Body of pancreas (tissue), 4 donors: ENCODE results near the gene AP1M1. TPM values are rescaled to one million over a fixed set of nuclear protein-coding genes. Genes with fewer than 3 reads are reported as not detected.

Source experiments
- ATAC-seq: fragments of 150-250 bp; one replicate; pipeline ENCODE4 v1.9.1; 2016
- DNase-seq, 4 donors: peaks; one replicate each; pipeline ENCODE4 v3.0.0-alpha.2; 2019
- H3K27ac ChIP-seq, 4 donors: fragments of 200-600 bp; sonication (generic); 1 replicate in 3 of 4; 2 replicates in 1 of 4; pipeline versions ENCODE4 v1.5.1 to v1.6.1; 2016 to 2019; ENCODE audit warnings: mild to moderate bottlenecking in 1 of 4, mixed read lengths in 1 of 4, moderate library complexity in 1 of 4
- H3K27me3 ChIP-seq, 2 donors: fragments of 200-600 bp; sonication (generic); one replicate each; pipeline ENCODE4 v1.6.0; 2016; ENCODE audit warnings: mild to moderate bottlenecking in 1 of 2
- H3K36me3 ChIP-seq, 2 donors: fragments of 200-600 bp; sonication (generic); replicated peaks in 1 of 2; 2 replicates each; pipeline ENCODE4 v1.5.1; 2016; ENCODE audit warnings: low read depth in 2 of 2; ENCODE audit not compliant: insufficient read depth in 1 of 2
- H3K4me1 ChIP-seq: fragments of 200-600 bp; sonication (generic); one replicate; pipeline ENCODE4 v1.6.0; 2016
- H3K4me3 ChIP-seq, 2 donors: fragments of 200-600 bp; sonication (generic); 1 replicate in 1 of 2; 2 replicates in 1 of 2; pipeline ENCODE4 v1.5.1; 2016 to 2019
- H3K9me3 ChIP-seq, 3 donors: fragments of 200-600 bp; sonication (generic); 1 replicate in 2 of 3; 2 replicates in 1 of 3; pipeline ENCODE4 v1.5.1; 2016
- POLR2A ChIP-seq, 3 donors: fragments of 450-650 bp; IDR thresholded peaks; one replicate each; pipeline ENCODE4 v1.6.1; 2016; ENCODE audit warnings: antibody characterized with exemption in 3 of 3, mild to moderate bottlenecking in 2 of 3
- WGBS, 2 donors: methylation state at CpG; one replicate each; pipeline ENCODE4 v1.1.5; 2017; 5-methylcytosine and 5-hydroxymethylcytosine counted together
- intact Hi-C: fragments of 100-400 bp; cut with DNase I; formaldehyde crosslinking; loops from one replicate; pipeline ENCODE4 v1.15.1; 2023
- total RNA-seq, 2 donors: library from RNA; depleted of rRNA; stranded (reverse); fragments of >200 nt; gene quantifications; one replicate each; pipeline ENCODE4 v1.1.0, GENCODE V29; 2016
- TF ChIP-seq, protein P1 (sequence below), 7 experiments: fragments of 450-650 bp in 4 of 7; fragments of 200-600 bp in 3 of 7; sonication (generic) in 3 of 7; IDR thresholded peaks; one replicate each; pipeline ENCODE4 v1.5.1; 2016 to 2019; ENCODE audit warnings: antibody characterized with exemption in 7 of 7

AP1M1 gene
- total RNA-seq, 2 donors from 2014 or later: 22.3 to 23.1 TPM

DNA sequence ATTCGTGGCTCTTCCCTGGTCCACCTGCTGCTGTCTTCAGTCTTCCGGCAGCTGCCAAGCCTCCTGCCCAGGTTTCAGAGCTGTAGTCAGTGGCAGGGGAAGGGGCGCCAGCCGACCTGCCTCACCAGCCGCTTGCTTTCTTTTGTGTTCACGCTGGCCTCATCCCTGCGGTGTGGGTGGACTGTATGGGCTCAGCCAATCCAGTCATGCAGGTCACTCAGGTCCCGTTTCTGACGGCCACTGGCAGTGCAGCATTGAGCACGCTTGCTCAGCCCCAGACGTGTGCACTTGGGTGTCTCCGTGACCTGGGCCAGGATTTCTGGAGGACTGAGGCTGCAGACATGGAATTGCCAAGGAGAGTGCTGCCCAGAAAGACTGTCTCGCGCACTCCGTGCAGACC lies 26.0 kb downstream of the AP1M1 start:
- H3K27ac ChIP-seq: no peak overlapping the region
- DNase-seq: no peak
- ATAC-seq: no peak
- H3K36me3 ChIP-seq: peaks cover 0 to 9% of the 10 kb centered on the region in 2 donors
- H3K4me3 ChIP-seq: no peak overlapping the region
- peaks cover 0 to 14% (median 0%) of the 10 kb centered on the region in 3 donors for H3K9me3 ChIP-seq
- intact Hi-C loops: no loop called here
- H3K4me1 ChIP-seq: no peaks in the 10 kb centered on the region
- TF ChIP-seq, protein P1, sequence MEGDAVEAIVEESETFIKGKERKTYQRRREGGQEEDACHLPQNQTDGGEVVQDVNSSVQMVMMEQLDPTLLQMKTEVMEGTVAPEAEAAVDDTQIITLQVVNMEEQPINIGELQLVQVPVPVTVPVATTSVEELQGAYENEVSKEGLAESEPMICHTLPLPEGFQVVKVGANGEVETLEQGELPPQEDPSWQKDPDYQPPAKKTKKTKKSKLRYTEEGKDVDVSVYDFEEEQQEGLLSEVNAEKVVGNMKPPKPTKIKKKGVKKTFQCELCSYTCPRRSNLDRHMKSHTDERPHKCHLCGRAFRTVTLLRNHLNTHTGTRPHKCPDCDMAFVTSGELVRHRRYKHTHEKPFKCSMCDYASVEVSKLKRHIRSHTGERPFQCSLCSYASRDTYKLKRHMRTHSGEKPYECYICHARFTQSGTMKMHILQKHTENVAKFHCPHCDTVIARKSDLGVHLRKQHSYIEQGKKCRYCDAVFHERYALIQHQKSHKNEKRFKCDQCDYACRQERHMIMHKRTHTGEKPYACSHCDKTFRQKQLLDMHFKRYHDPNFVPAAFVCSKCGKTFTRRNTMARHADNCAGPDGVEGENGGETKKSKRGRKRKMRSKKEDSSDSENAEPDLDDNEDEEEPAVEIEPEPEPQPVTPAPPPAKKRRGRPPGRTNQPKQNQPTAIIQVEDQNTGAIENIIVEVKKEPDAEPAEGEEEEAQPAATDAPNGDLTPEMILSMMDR (IDR thresholded peaks at IDR 0.05): no peak
- no peak for TF ChIP-seq POLR2A (IDR thresholded peaks at IDR 0.05)
- H3K27me3 ChIP-seq: no peaks in the 10 kb centered on the region
- 80 to 89% methylated on average over 11 to 15 of the region's 15 CpGs for WGBS, 2 donors

DNA sequence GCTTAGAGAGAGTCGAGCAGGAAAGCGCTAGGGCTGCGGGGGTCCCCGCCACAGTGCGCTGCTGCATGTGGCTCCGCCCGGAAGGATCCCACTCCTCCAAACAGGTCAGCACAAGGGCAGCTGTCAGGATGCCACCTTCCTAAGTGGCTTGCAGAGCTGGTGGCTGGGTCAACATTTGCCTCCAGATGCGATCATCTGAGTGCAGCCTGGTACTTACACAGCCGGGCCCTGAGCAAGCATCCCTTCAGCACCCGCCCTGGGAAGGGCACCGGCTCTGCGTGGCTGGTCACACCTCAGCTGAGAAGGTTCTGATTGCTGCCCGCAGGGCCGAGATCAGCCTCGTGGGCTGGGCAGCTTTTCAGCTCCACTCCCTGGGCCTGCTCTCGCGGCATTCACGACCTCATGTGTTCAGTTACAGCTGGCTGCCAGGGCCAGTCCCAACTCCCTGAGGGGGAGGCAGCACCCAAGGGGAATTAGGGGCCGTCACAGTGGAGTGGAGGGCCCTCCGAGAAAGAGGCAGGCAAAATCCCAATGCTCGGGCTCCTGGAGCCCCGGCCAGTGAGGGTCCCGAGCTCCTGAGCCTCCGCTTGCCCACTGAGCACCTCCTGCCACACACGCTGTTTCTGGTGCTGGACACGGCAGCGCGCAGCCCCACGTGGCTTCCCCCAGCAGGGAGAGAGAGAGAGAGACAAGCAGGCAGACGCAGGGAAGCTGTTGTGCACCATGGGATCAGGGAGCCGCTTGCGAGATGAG lies 26.8 kb downstream of the AP1M1 start:
- Histone ChIP-seq H3K27me3 (no peaks in the 10 kb centered on the region), H3K4me1 (no peaks in the 10 kb centered on the region), H3K4me3 (no peak overlapping the region), H3K36me3 (peaks cover 0 to 9% of the 10 kb centered on the region in 2 donors), H3K27ac (no peak overlapping the region), H3K9me3 (peaks cover 0 to 14% (median 0%) of the 10 kb centered on the region in 3 donors)
- 89 to 93% methylated on average over 24 to 32 of the region's 32 CpGs for WGBS, 2 donors
- intact Hi-C loops: no loop called here
- DNase-seq: no peak
- TF ChIP-seq, protein P1 (IDR thresholded peaks at IDR 0.05): no peak
- TF ChIP-seq POLR2A (IDR thresholded peaks at IDR 0.05): no peak
- no peak for ATAC-seq

DNA sequence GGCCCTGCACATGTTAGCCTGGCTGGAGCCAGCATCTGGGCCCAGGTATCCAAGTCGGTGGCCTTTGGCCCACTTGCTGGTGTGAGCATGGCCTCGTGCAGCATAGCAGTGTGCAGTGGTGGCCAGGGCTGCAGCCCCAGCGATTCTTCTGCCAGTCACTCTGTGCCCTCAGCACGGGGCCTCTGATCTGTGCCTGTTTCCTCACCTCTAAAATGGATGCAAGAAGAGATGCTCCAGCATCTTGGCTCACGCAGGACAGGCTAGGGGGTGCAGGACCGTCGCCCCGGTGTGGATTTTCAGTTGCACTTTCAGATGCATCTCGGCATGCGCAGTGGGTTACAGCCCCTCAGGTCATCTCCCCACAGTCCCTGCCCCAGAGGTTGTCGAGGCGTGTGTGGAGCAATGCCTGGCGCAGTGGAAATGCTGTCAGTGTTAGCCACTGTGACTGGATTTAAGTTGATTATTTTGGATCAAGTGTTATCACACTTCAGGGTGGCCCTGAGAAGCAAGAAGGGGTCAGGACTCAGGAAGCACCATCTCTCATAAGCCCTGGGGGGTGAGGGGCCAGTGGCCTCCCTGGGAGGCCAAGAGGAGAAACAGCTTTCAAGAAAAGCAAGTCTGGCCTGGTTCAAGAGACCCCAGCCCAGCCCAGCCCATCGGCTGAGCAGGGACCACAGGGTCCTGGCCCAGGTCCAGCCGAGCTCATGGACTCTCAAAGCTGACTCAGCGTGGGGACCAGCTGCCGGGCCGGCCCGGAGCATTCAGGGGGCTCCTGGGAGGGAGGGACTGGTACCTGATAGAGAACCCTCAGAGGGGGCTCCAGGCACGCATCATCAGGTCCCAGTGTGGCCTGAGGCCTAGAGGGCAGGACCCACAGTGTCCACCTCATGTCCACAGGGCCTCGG lies 27.8 kb downstream of the AP1M1 start:
- no peak overlapping the region for H3K27ac ChIP-seq
- WGBS, 2 donors: 91 to 94% methylated on average over 5 to 15 of the region's 21 CpGs
- TF ChIP-seq, protein P1 (IDR thresholded peaks at IDR 0.05): no peak
- no peak for TF ChIP-seq POLR2A (IDR thresholded peaks at IDR 0.05)
- no peak for ATAC-seq
- H3K4me3 ChIP-seq: no peak overlapping the region
- H3K4me1 ChIP-seq: no peaks in the 10 kb centered on the region
- DNase-seq: no peak
- H3K36me3 ChIP-seq: peaks cover 0 to 13% of the 10 kb centered on the region in 2 donors
- no peaks in the 10 kb centered on the region for H3K27me3 ChIP-seq
- intact Hi-C loops: no loop called here
- peaks cover 0 to 9% (median 0%) of the 10 kb centered on the region in 3 donors for H3K9me3 ChIP-seq

DNA sequence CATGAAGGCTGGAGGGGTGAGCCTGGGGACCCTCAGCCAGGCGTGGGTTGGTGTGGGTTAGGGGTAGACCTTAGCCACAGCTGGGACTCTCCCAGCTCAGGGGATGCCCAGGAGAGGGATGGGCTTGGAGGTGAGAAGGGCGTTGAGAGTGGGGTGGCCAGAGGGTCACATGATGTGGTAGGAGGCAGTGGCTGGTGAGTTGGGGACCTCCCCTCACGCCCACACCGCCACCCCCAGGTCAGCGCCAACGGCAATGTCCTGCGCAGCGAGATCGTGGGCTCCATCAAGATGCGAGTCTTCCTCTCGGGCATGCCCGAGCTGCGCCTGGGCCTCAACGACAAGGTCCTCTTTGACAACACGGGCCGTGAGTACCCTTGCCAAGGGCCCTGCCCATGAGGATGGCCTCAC lies 28.5 kb downstream of the AP1M1 start:
- ATAC-seq (no peak), DNase-seq (no peak)
- Histone ChIP-seq H3K27me3 (no peaks in the 10 kb centered on the region), H3K27ac (no peak overlapping the region), H3K36me3 (peaks cover 0 to 12% of the 10 kb centered on the region in 2 donors), H3K4me3 (no peak overlapping the region), H3K4me1 (no peaks in the 10 kb centered on the region), H3K9me3 (peaks cover 0 to 3% (median 0%) of the 10 kb centered on the region in 3 donors)
- 94 to 100% methylated on average over 2 to 16 of the region's 16 CpGs for WGBS, 2 donors
- intact Hi-C loops: no loop called here
- no peak for TF ChIP-seq POLR2A (IDR thresholded peaks at IDR 0.05)
- TF ChIP-seq, protein P1 (IDR thresholded peaks at IDR 0.05): no peak
